ENCODE data around the gene MRPL37.

MRPL37 gene

DNA sequence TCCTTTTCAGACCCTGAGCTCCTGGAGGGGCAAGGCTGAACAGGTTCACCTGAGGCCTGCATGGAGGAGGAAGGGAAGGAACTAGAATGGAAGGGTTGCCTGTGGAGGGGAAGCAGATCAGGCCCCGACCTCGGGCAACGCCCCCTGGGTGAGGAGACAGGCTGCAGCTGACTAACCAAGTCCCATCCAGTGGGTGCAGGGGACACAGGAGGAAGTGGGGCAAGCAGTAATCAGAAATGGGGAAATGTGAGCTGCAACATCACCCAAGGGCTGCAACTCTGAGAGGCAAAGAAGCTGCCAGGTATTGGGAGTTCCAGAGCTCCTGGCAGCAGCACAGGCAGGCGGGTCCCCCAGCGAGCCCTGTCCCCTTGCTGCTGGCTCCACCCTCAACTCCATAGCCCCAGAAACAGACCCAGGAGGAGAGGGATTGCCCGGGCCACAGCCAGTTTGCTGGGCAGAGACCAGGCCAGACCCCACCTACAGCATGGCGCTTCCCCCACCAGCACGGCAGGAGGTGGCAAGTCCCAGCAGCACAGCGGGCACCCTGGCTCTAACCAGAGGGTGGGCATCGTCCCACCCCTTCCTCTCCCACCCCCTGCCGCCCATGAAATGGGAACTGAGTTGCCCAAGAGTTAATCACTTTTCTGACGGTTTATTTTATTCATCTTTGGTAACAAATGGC lies 38.5 kb downstream of the MRPL37 start:
- TF ChIP-seq, protein P1, sequence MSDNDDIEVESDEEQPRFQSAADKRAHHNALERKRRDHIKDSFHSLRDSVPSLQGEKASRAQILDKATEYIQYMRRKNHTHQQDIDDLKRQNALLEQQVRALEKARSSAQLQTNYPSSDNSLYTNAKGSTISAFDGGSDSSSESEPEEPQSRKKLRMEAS (IDR thresholded peaks at IDR 0.05; ENCODE audit: low read depth, low read length) = no peak
- TF ChIP-seq MYC (IDR thresholded peaks at IDR 0.05; ENCODE audit: low read depth, low read length) (0 out of 2 replicates have a peak, but pooled peaks have one; percentile 35), POLR2A (IDR thresholded peaks at IDR 0.05; ENCODE audit: extremely low read depth, insufficient read length) (no peak)
- TF ChIP-seq, protein P2, sequence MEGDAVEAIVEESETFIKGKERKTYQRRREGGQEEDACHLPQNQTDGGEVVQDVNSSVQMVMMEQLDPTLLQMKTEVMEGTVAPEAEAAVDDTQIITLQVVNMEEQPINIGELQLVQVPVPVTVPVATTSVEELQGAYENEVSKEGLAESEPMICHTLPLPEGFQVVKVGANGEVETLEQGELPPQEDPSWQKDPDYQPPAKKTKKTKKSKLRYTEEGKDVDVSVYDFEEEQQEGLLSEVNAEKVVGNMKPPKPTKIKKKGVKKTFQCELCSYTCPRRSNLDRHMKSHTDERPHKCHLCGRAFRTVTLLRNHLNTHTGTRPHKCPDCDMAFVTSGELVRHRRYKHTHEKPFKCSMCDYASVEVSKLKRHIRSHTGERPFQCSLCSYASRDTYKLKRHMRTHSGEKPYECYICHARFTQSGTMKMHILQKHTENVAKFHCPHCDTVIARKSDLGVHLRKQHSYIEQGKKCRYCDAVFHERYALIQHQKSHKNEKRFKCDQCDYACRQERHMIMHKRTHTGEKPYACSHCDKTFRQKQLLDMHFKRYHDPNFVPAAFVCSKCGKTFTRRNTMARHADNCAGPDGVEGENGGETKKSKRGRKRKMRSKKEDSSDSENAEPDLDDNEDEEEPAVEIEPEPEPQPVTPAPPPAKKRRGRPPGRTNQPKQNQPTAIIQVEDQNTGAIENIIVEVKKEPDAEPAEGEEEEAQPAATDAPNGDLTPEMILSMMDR (IDR thresholded peaks at IDR 0.05; ENCODE audit: low read depth, low read length) = no peak
- DNase-seq (ENCODE audit: low read depth) = peak; percentile 94
- peak overlapping the region; percentile 11 for H3K4me3 ChIP-seq (ENCODE audit: low read depth, low read length)

DNA sequence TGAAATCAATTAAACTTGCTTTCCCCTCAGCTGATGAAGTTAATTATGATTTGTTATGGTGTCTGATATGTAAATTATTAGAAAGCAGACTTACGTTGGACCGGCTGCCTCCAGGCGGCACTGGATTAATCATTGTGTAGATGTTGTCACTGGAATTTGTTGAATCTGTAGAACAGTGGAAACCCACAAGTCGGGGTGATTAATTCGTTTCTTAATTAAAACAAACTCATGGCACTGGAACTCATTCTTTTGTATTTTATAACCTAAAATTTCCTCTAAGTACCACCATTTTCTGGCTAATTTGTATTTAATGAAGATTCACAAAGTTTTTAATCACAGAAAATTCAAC lies 39.0 kb downstream of the MRPL37 start:
- TF ChIP-seq MYC (IDR thresholded peaks at IDR 0.05; ENCODE audit: low read depth, low read length) = no peak
- TF ChIP-seq POLR2A (IDR thresholded peaks at IDR 0.05; ENCODE audit: extremely low read depth, insufficient read length) = no peak
- TF ChIP-seq, protein P2 (IDR thresholded peaks at IDR 0.05; ENCODE audit: low read depth, low read length) = no peak
- TF ChIP-seq, protein P1 (IDR thresholded peaks at IDR 0.05; ENCODE audit: low read depth, low read length) = no peak
- no peak for DNase-seq (ENCODE audit: low read depth)

DNA sequence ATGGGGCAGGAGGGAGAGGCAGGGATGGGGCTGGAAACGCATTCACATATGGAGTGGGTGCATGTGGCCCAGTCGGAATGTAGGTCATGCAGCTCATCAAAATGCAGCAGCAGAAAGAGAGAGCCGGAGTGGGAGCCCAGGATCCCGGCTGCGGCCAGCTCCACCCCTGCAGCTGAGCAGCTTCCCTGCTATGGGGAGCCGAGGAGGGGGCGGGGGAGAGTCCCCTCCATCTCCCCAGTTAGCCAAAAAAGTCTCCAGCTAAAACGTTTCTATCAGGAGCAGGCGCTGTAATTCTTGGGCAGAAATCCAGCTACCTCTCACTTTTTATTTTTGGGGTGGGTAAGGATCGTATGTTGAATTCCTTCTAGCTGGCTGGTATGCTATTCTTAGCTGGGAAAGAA lies 39.7 kb downstream of the MRPL37 start:
- no peak overlapping the region for H3K4me3 ChIP-seq (ENCODE audit: low read depth, low read length)
- TF ChIP-seq, protein P1 (IDR thresholded peaks at IDR 0.05; ENCODE audit: low read depth, low read length) = no peak
- TF ChIP-seq POLR2A (IDR thresholded peaks at IDR 0.05; ENCODE audit: extremely low read depth, insufficient read length) = no peak
- TF ChIP-seq, protein P2 (IDR thresholded peaks at IDR 0.05; ENCODE audit: low read depth, low read length) = no peak
- TF ChIP-seq MYC (IDR thresholded peaks at IDR 0.05; ENCODE audit: low read depth, low read length) = no peak

More for the DNA sequence above, 39.0 kb downstream of the MRPL37 start:
- peak overlapping the region; percentile 11 for H3K4me3 ChIP-seq (ENCODE audit: low read depth, low read length)

DNA sequence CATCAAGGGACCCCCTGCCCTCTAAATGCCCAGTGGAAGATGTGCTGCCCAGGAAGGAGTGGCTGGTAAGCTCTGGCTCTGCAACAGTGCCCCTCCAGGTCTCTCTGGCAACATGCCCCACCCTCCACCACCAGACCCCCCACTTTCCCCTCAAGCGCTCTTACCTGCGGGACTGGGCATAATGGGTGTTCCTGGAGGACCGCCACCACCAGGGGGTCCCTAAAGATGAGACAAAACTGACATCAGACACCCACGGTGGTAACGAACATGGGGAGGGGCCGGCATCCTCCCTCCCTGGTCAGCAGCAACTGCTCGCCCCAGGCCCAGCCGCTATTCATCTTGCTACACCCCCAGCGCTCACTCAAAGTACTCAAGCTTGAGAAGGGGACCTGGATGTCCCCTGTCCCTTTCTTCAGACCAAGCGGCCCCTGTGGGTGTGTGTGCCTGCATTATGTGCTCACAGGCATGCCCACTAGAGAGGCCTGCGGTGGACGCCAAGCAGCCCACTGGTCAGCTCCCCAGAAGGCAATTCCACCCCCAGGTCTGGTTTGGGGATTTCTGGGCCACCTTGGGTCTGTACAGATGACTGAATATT lies 40.9 kb downstream of the MRPL37 start:
- no peak for TF ChIP-seq POLR2A (IDR thresholded peaks at IDR 0.05; ENCODE audit: extremely low read depth, insufficient read length)
- no peak for TF ChIP-seq MYC (IDR thresholded peaks at IDR 0.05; ENCODE audit: low read depth, low read length)
- TF ChIP-seq, protein P2 (IDR thresholded peaks at IDR 0.05; ENCODE audit: low read depth, low read length) = no peak
- TF ChIP-seq, protein P1 (IDR thresholded peaks at IDR 0.05; ENCODE audit: low read depth, low read length) = no peak
- H3K4me3 ChIP-seq (ENCODE audit: low read depth, low read length) = no peak overlapping the region
- no peak for DNase-seq (ENCODE audit: low read depth)

More for the DNA sequence above, 39.7 kb downstream of the MRPL37 start:
- no peak for DNase-seq (ENCODE audit: low read depth)

DNA sequence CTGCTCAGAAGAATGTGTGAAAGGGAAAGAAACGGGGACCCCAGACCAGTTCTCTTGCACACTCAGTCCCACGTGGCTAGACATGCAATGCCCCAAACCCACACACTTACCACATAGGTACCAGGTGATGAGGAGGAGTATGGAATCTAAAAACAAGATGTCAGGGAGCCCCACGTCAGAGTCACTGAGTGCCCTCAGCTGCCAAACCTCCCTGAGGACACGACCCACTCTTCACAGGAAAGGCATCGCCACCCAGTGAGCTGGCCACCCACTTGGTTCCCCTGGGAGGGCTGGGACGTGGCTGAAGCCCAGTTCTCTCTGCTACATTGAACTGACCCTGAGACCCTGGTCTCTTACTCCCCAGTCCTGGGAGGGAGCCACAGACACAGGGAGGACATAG lies 41.4 kb downstream of the MRPL37 start:
- H3K4me3 ChIP-seq (ENCODE audit: low read depth, low read length) = no peak overlapping the region
- TF ChIP-seq, protein P2 (IDR thresholded peaks at IDR 0.05; ENCODE audit: low read depth, low read length) = no peak
- TF ChIP-seq, protein P1 (IDR thresholded peaks at IDR 0.05; ENCODE audit: low read depth, low read length) = no peak
- TF ChIP-seq POLR2A (IDR thresholded peaks at IDR 0.05; ENCODE audit: extremely low read depth, insufficient read length) (no peak), MYC (IDR thresholded peaks at IDR 0.05; ENCODE audit: low read depth, low read length) (no peak)
- no peak for DNase-seq (ENCODE audit: low read depth)

Measured in NB4 (cell line).